DND-41 (cell line): ENCODE data around the gene LTF.

Experiments used
- ATAC-seq: fragments of 200-7000 bp; cut with Tn5 transposase; 3 replicates; pipeline ENCODE4 v1.9.1; 2021; ENCODE audit warnings: low read depth; ENCODE audit not compliant: insufficient read depth
- DNase-seq: peaks from one replicate; pipeline ENCODE4 v3.0.0-alpha.2; 2020
- H2AFZ ChIP-seq: 2 replicates; pipeline ENCODE4 v1.6.0; 2012; ENCODE audit warnings: low read depth, low read length
- H3K27ac ChIP-seq: 2 replicates; pipeline ENCODE4 v1.5.1; 2012; ENCODE audit warnings: low read length, inconsistent platforms
- H3K27me3 ChIP-seq: fragments of 200-600 bp; sonication (generic); 2 replicates; pipeline ENCODE4 v1.6.0; 2012; ENCODE audit warnings: low read length, mild to moderate bottlenecking, inconsistent platforms; ENCODE audit not compliant: insufficient read depth, poor library complexity
- H3K36me3 ChIP-seq: 2 replicates; pipeline ENCODE4 v1.5.1; 2012; ENCODE audit warnings: low read length, inconsistent platforms; ENCODE audit not compliant: insufficient read depth
- H3K4me1 ChIP-seq: 2 replicates; pipeline ENCODE4 v1.5.1; 2012; ENCODE audit warnings: mild to moderate bottlenecking, low read length; ENCODE audit not compliant: insufficient read depth
- H3K4me2 ChIP-seq: 2 replicates; pipeline ENCODE4 v1.6.0; 2012; ENCODE audit warnings: mild to moderate bottlenecking, moderate library complexity, low read length, inconsistent platforms; ENCODE audit not compliant: insufficient read depth
- H3K4me3 ChIP-seq, 2 experiments: fragments of 200-600 bp in 1 of 2; shearing (Covaris generic) in 1 of 2; 2 replicates each; pipeline ENCODE4 v1.5.1; 2012 to 2016; ENCODE audit warnings: inconsistent platforms in 2 of 2, low read length in 2 of 2, mild to moderate bottlenecking in 2 of 2, low read depth in 1 of 2, moderate library complexity in 1 of 2
- H3K79me2 ChIP-seq: 2 replicates; pipeline ENCODE4 v1.6.0; 2012; ENCODE audit warnings: low read length, inconsistent platforms; ENCODE audit not compliant: insufficient read depth
- H3K9ac ChIP-seq: 2 replicates; pipeline ENCODE4 v1.6.0; 2012; ENCODE audit warnings: low read depth, mild to moderate bottlenecking, inconsistent platforms, low read length, moderate library complexity
- H3K9me3 ChIP-seq: 2 replicates; pipeline ENCODE4 v1.5.1; 2012; ENCODE audit warnings: low read length, moderate library complexity, mild to moderate bottlenecking, inconsistent platforms; ENCODE audit not compliant: insufficient read depth, severe bottlenecking
- H4K20me1 ChIP-seq: 2 replicates; pipeline ENCODE4 v1.6.0; 2012; ENCODE audit warnings: low read length; ENCODE audit not compliant: insufficient read depth
- EZH2 ChIP-seq: IDR thresholded peaks from 3 replicates; pipeline ENCODE4 v1.6.1; 2012; ENCODE audit warnings: borderline replicate concordance, low read depth, mild to moderate bottlenecking, moderate library complexity, low read length, inconsistent platforms; ENCODE audit not compliant: severe bottlenecking
- TF ChIP-seq, protein P1 (sequence below): IDR thresholded peaks from 2 replicates; pipeline ENCODE4 v1.5.1; 2012; ENCODE audit warnings: borderline replicate concordance, low read length, moderate library complexity, mild to moderate bottlenecking; ENCODE audit not compliant: poor library complexity, severe bottlenecking; ENCODE audit errors: extremely low read depth

The LTF gene

DNA sequence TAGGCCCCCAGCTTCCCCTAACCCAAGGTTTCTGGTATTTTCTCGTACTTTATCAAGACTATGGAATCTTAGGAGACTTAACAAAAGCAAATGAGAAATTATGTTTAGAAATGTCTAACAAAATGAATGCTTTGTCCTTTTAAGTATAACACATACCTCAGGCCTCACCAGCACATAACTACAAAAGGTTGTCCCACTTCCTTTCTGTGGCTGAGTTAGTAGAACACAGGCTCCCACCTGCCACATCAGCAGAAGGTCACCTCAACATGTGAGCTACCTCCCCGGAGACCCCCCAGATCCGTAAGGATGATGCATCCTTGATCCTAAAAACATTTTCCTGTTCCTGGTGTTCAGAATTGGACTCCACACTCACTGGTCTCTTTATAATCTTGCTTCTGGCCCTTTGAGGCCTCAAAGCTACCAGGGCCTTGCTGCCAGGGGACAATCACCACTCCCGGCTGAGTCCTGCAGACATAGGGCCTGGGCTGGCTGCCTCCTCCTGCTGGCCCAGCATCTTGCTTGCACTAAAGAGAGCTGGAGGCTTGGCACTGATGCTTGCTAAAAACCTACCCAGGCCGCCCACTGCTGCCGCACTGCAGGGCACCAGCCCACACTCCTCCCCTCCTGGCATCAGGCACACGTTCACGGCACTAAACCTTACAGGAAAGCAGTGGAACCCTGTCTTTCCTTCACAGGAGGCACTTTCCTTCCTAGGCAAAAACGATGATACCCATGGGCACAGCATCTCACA, 54.8 kb downstream of the LTF start:
- peak overlapping the region; percentile 19 for H3K27ac ChIP-seq
- H3K79me2 ChIP-seq: no peaks in the 10 kb centered on the region
- DNase-seq (peak; percentile 37), ATAC-seq (peak; percentile 74)
- H3K4me3 ChIP-seq: no peak overlapping the region
- no peaks in the 10 kb centered on the region for H4K20me1 ChIP-seq
- H3K36me3 ChIP-seq: no peaks in the 10 kb centered on the region
- H3K9ac ChIP-seq: no peak overlapping the region
- H3K4me1 ChIP-seq: peaks cover 38% of the 10 kb centered on the region
- TF ChIP-seq, protein P1, sequence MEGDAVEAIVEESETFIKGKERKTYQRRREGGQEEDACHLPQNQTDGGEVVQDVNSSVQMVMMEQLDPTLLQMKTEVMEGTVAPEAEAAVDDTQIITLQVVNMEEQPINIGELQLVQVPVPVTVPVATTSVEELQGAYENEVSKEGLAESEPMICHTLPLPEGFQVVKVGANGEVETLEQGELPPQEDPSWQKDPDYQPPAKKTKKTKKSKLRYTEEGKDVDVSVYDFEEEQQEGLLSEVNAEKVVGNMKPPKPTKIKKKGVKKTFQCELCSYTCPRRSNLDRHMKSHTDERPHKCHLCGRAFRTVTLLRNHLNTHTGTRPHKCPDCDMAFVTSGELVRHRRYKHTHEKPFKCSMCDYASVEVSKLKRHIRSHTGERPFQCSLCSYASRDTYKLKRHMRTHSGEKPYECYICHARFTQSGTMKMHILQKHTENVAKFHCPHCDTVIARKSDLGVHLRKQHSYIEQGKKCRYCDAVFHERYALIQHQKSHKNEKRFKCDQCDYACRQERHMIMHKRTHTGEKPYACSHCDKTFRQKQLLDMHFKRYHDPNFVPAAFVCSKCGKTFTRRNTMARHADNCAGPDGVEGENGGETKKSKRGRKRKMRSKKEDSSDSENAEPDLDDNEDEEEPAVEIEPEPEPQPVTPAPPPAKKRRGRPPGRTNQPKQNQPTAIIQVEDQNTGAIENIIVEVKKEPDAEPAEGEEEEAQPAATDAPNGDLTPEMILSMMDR: no peak
- TF ChIP-seq EZH2: no peak
- H2AFZ ChIP-seq: no peak overlapping the region
- no peak overlapping the region for H3K4me2 ChIP-seq
- no peaks in the 10 kb centered on the region for H3K9me3 ChIP-seq
- no peaks in the 10 kb centered on the region for H3K27me3 ChIP-seq

DNA sequence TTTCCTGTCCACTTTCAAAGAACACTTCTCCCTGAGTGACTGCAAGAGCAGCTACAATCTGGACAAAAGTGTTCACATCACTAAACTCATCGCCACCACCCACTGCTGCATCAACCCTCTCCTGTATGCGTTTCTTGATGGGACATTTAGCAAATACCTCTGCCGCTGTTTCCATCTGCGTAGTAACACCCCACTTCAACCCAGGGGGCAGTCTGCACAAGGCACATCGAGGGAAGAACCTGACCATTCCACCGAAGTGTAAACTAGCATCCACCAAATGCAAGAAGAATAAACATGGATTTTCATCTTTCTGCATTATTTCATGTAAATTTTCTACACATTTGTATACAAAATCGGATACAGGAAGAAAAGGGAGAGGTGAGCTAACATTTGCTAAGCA, 55.9 kb downstream of the LTF start:
- Histone ChIP-seq H3K4me3 (no peak overlapping the region), H3K9me3 (no peaks in the 10 kb centered on the region), H3K9ac (no peak overlapping the region), H2AFZ (no peak overlapping the region), H3K4me1 (peaks cover 38% of the 10 kb centered on the region), H3K79me2 (no peaks in the 10 kb centered on the region), H3K27me3 (no peaks in the 10 kb centered on the region), H3K36me3 (no peaks in the 10 kb centered on the region), H3K27ac (peak overlapping the region; percentile 39; the same call in 1 of the 2 replicates), H3K4me2 (no peak overlapping the region), H4K20me1 (no peaks in the 10 kb centered on the region)
- no peak for DNase-seq
- TF ChIP-seq, protein P1: no peak
- no peak for TF ChIP-seq EZH2
- ATAC-seq: no peak

DNA sequence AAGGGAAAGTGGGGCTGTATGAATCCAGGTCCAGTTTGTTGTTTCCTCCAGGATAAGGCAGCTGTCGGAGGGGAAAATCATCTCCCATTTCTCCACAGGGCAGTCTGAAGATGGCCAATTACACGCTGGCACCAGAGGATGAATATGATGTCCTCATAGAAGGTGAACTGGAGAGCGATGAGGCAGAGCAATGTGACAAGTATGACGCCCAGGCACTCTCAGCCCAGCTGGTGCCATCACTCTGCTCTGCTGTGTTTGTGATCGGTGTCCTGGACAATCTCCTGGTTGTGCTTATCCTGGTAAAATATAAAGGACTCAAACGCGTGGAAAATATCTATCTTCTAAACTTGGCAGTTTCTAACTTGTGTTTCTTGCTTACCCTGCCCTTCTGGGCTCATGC, 56.7 kb downstream of the LTF start:
- H3K27me3 ChIP-seq: no peaks in the 10 kb centered on the region
- no peaks in the 10 kb centered on the region for H3K36me3 ChIP-seq
- no peaks in the 10 kb centered on the region for H3K9me3 ChIP-seq
- no peak overlapping the region for H2AFZ ChIP-seq
- ATAC-seq (no peak), DNase-seq (no peak)
- no peak overlapping the region for H3K9ac ChIP-seq
- H3K4me2 ChIP-seq: no peak overlapping the region
- peak overlapping the region; percentile 39 for H3K27ac ChIP-seq
- no peak overlapping the region for H3K4me3 ChIP-seq
- TF ChIP-seq, protein P1: no peak
- no peak for TF ChIP-seq EZH2
- peaks cover 38% of the 10 kb centered on the region for H3K4me1 ChIP-seq
- no peaks in the 10 kb centered on the region for H3K79me2 ChIP-seq
- H4K20me1 ChIP-seq: no peaks in the 10 kb centered on the region
